GM18907 (cell line): ENCODE data around the gene HK1.
A peak's percentile ranks its signal among the peaks of the same experiment; 100 is the strongest.
"Not testable (repeated sequence)": the region's sequence is repeated elsewhere in the genome, so short reads cannot be mapped to it uniquely, and the experiment has no call there.

Source experiments
- ATAC-seq: cut with Tn5 transposase; IDR thresholded peaks from one replicate; pipeline ENCODE4 v1.9.1; 2021; ENCODE audit warnings: mild to moderate bottlenecking, moderate library complexity; ENCODE audit not compliant: unreplicated experiment

HK1 gene

DNA sequence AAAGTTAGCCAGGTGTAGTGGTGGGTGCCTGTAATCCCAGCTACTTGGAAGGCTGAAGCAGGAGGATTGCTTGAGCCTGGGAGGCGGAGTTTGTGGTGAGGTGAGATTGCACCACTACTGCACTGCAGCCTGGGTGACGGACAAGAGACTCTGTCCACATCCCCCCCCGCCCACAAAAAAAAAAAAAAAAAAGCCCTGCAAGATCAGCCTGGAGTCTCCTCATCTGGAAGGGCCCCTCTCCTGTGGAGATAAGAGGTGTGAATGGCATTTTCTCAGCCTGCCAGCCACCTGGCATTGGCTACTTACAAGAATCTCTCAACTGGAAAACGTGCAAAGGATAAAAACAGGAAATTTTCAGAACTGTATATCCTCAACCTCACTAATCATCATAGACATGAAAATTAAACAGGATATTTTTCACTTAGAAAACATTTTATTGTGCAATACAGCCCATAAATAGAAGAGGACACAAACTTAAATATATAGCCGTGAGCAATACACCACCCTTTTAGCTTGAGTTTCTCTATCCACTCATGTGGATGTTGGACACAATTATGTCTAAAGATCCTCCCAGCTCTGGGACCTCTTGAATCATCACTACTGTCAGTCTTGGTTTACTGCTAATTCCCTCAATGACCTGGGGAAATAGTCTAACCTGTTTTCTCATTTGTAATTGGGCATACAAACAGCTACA, 161.7 kb downstream of the HK1 start:
- no peak for ATAC-seq

DNA sequence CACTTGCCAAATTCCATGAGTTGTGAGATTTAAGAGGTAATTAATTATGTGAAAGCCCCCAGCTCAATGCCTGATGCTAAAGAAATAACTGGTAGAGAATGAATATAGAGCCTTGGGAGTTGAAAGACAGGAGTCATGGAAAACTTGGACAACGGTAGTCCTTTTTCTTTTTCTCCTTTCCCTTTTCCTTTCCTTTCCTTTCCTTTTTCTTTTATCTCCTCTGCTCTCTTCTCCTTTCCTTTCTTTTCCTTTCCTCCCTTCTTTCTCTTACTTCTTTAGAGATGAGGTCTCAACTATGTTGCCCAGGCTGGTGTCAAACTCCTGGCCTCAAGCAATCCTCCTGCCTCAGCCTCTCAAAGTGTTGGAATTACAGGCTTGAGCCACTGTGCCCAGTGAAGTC, 165.1 kb downstream of the HK1 start:
- ATAC-seq: no peak

DNA sequence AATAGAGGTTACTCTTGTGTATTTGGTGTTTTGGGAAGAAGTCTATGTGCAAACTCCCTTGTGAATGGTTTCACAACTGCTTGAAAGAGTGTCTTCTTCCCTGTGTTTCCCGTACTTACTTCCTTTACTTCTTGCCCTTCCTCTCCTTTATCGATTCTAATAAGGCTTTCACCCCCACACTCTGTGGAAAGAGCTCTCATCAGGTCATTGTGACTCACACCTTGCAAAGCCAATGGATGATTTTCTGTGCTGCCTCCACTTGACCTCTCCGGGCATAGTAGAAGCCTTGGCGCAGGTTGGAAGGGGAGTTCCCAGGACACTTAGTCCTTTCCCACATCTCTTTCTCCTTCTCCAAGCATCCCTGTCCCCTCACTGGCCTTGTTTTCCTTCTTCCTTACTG, 166.7 kb downstream of the HK1 start:
- ATAC-seq: no peak

DNA sequence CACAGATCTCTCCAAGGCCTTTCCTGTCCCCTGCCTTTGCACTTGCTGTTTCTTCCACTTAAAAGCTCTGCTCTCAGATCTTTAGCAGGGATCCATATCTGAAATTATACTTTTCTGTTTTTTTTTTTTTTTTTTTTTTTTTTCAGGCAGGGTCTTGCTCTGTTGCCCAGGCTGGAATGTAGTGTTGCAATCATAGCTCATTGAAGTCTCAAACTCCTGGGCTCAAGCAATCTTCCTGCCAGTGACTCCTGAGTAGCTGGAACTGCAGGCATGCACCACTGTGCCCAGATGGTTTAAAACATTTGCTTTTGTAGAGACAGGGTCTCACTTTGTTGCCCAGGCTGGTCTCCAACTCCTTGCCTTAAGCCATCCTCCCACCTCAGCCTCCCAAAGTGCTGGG, 167.9 kb downstream of the HK1 start:
- no peak for ATAC-seq

DNA sequence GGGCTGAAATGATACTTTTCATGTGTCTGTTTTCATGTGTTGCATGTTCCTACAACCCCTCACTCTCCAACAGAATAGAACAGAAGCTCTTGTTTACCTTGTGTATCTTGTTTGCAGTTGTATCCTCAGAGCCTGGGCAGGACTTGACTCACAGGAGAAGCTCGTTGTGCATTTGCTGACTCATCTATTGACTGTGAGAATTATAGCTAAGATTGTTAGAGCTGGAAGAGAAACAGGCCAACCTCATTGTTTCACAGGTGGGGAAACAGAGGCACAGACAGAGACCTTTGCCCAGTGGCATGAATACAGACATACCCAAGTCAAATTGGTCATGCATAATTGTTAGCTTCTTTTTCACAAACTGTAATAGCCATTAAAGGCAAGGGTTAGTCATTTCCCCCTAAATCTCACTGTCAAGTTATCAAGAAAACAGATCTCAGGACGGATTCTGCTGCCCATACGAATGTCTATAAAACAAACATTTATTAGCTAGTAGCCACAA, 168.4 kb downstream of the HK1 start:
- ATAC-seq: no peak

DNA sequence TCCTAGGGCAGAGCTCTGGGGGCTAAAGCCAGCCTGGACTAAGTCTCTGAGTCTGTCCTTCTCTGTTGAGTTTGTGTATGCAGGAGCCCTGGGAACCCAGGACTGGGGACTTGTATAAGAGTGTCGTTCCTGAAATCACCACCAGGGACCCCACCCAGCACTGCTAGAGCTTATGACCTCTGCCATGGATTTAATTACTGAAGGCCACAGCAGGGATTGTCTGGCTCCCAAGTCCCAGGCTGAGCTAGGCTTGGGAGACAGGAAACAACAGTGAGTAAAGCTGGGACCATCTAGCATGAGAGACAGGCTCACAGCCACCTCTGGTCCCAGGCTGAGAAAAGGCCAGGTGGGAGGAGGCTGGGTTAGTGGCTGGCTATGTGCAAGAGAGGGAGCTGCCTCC, 171.5 kb downstream of the HK1 start:
- peak; percentile 61 for ATAC-seq

DNA sequence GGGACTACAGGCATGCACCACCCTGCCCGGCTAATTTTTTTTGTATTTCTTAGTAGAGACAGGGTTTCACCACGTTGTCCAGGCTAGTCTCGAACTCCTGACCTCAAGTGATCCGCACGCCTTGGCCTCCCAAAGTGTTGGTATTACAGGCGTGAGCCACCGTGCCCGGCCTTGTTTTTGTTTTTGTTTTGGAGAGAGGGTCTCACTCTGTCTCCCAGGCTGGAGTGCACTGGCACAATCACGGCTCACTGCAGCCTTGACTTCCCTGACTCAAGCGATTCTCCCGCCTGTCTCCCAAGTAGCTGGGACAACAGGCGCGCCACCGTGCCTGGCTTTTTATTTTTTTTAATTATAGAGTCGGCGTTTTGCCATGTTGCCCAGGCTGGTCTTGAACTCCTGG, 172.1 kb downstream of the HK1 start:
- not testable (repeated sequence) for ATAC-seq

DNA sequence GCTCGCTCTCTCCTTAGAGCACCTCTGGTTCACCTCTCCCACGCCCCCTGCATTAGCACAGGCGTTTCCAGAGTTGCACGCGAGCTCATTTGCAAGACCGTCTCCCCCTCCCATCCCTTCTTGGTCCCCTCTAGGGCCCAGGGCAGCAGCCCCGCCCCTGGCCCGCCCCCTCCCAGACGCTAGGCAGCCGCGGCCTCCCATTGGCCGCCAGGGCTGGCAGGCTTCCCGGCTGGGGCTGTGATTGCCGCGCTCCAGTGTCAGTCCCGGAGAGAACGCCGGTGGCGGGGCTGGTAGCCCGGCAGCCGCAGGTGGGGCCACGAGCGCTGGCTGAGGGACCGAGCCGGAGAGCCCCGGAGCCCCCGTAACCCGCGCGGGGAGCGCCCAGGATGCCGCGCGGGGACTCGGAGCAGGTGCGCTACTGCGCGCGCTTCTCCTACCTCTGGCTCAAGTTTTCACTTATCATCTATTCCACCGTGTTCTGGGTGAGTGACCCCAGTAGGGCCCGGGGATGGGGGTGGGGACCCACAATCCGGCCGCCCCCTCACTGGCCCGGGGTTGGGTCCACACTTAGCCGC, 173.0 kb downstream of the HK1 start, which contains the start of gene TSPAN15:
Gene TSPAN15, plus strand, starts transcription at position 257 of the 575 bp plus-strand sequence. Its CDS starts 130 bp downstream, at position 387.
- peak; percentile 89 for ATAC-seq
